Loucy (cell line): ENCODE data around the gene PPIP5K2.

ENCODE experiments used
- CTCF ChIP-seq: fragments of 200-600 bp; sonication (generic); conservative IDR thresholded peaks from 2 replicates; pipeline ENCODE4 v1.5.1; 2014; ENCODE audit warnings: mild to moderate bottlenecking, antibody characterized with exemption, low read length
- EZH2phosphoT487 ChIP-seq: fragments of 200-600 bp; IDR thresholded peaks from 2 replicates; pipeline ENCODE4 v1.6.1; 2018; ENCODE audit warnings: antibody characterized with exemption, mild to moderate bottlenecking, moderate library complexity, borderline replicate concordance

GRCh38 chr5:103111468-103111867, 8.6 kb upstream of the PPIP5K2 start:
- TF ChIP-seq CTCF, result no peak
- TF ChIP-seq EZH2phosphoT487, result no peak
